Measurements from ENCODE around the gene AGBL4.

- TF ChIP-seq TAF1 (IDR thresholded peaks at IDR 0.05; ENCODE audit: low read depth, low read length) (no peak), POLR2A (IDR thresholded peaks at IDR 0.05; ENCODE audit: low read depth, low read length) (no peak), POLR2AphosphoS5 (IDR thresholded peaks at IDR 0.05; ENCODE audit: low read depth, low read length) (no peak), POU2F2 (IDR thresholded peaks at IDR 0.05; ENCODE audit: low read depth, low read length) (no peak)
These were observed 1496.7 kb downstream of the AGBL4 start for GRCh38 chr1:48527051-48527450.
